GM12873 (cell line): ENCODE results near the gene ADGRG3.

Experiments
- TF ChIP-seq, protein P1 (sequence below): IDR thresholded peaks from 2 replicates; pipeline ENCODE4 v1.5.1; 2012; ENCODE audit warnings: low read depth, mild to moderate bottlenecking, moderate library complexity, low read length, control low read depth; ENCODE audit not compliant: insufficient read depth; ENCODE audit errors: missing control alignments

ADGRG3 gene

DNA sequence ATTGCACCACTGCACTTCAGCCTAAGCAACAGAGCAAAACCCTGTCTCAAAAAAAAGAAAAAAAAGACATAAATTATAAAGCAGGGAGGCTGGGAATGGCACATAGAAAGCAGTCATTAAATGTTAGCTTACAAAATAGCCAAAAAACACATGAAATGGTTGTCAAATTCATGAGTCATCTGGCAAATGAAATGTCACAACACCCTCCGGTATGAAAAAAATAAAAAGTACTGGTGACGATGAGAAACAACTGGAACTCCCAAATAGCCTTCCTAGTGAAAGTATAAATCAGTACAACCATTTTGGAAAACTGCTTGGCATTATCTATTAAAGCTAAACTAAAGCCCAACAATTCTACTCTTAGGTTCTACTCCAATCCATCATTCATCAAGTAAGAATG, 63.9 kb downstream of the ADGRG3 start:
- TF ChIP-seq, protein P1, sequence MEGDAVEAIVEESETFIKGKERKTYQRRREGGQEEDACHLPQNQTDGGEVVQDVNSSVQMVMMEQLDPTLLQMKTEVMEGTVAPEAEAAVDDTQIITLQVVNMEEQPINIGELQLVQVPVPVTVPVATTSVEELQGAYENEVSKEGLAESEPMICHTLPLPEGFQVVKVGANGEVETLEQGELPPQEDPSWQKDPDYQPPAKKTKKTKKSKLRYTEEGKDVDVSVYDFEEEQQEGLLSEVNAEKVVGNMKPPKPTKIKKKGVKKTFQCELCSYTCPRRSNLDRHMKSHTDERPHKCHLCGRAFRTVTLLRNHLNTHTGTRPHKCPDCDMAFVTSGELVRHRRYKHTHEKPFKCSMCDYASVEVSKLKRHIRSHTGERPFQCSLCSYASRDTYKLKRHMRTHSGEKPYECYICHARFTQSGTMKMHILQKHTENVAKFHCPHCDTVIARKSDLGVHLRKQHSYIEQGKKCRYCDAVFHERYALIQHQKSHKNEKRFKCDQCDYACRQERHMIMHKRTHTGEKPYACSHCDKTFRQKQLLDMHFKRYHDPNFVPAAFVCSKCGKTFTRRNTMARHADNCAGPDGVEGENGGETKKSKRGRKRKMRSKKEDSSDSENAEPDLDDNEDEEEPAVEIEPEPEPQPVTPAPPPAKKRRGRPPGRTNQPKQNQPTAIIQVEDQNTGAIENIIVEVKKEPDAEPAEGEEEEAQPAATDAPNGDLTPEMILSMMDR = no peak

DNA sequence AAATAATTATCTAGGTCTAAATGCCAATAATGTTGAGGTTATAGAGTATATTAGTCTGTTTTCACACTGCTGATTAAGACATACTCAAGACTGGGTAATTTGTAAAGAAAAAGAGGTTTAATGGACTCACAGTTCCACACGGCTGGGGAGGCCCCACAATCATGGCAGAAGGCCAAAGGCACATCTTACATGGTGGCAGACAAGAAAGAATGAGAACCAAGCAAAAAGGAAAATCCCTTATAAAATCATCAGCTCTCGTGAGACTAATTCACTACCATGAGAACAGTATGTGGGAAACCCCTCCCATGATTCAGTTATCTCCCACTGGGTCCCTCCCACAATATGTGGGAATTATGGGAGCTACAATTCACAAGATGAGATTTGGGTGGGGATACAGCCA, 64.6 kb downstream of the ADGRG3 start:
- TF ChIP-seq, protein P1 = no peak

DNA sequence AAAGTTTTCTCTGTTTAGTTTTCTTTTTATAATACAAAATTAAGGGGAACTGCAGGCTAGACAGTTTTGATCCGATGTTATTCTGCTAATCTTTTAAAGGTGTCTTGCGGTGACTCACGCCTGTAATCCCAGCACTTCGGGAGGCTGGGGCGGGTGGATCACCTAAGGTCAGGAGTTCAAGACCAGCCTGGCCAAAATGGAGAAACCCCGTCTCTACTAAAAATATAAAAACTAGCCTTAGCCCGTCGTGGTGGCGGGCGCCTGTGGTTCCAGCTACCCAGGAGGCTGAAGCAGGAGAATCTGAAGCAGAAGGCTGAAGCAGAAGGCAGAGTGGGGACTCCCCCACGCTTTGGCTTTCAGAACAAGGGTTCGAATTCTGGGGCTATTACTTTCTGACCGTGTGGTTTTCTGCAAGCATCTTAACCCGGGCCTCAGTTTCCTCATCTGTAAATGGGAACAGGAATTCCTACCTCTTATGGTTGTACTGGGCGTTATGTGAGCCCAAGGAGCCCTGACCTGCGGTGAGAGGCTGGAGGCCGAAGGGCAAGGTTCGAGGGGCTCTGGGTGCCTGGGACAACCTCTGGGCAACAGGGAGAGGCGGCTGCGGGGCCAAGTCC, 66.3 kb downstream of the ADGRG3 start:
- TF ChIP-seq, protein P1 = no peak

DNA sequence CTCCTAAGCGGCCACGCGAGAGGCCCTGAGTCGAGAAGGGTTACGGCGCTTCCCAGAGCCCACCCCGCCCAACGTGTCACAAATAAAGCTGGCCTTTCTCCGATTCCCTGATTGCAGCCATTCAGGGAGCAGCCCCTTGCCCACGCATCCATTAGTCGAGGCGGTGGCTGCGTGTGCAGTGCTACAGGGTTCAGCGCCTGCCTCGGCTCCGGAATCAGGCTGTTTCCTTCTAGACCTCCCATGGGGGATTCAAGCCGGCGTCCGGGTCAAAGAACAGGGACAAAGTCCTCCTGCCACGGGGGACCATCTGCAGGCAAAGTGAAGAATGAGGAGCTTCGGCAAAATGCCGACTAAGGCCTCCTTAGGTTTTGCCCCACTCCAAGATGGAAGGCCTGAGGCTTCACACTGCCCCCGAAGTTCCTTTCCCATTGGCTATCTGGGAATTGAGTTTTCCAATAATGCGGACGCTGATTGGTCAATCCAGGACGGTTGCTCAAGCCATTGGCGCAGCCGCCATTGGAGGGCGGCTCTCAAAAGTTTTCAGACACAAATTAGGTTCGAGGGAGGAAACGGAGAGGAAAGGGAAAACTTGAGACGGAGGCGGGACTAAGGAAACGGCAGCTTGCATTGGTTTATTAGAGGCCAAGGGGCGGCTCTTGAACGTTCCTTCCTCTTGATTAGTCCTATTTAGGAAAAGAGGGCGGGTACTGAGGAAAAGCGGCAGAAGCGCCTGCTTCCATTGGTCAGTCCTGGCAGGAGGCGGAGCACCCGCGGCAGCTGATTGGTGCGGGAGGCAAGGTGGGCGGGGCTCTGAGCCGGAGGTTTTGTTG, 67.0 kb downstream of the ADGRG3 start:
- TF ChIP-seq, protein P1 = no peak

DNA sequence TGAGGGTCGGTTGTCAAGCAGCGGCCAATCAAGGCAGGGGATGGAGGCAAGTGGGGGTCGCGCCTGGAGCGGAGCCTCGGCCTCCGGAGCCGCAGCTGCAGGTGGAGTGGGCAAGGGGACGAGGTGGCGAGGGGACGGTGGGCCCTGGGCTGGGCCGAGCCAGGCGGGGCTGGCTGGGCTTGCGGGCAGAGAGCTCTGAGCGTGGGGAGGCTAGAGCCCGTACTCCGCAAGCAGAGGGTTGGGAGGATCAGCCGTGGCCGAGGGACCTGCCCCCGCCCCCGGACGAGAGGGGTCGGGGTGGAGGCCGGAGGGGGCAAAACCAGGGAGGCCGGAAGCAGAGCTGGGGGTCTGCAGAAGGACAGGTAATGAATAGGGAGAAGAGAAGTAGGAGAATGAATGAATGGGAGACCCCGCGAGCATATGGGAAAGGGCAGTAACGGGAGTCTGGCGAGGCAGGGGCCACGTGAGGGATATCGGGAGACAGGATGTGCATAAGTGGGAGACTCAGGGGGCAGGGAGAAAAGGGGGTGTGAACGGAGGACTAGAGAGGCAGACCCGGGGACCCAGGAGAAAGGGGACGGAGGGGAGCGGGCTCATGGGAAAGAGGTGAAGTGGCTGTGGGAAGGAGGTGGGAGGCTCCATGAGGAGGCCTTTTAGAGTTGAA, 67.8 kb downstream of the ADGRG3 start, which contains the start of gene KATNB1:
Gene KATNB1, plus strand, starts transcription at position 16 of the 664 bp plus-strand sequence. CDS start 1,474 bp downstream, outside the sequence.
- TF ChIP-seq, protein P1 = no peak

DNA sequence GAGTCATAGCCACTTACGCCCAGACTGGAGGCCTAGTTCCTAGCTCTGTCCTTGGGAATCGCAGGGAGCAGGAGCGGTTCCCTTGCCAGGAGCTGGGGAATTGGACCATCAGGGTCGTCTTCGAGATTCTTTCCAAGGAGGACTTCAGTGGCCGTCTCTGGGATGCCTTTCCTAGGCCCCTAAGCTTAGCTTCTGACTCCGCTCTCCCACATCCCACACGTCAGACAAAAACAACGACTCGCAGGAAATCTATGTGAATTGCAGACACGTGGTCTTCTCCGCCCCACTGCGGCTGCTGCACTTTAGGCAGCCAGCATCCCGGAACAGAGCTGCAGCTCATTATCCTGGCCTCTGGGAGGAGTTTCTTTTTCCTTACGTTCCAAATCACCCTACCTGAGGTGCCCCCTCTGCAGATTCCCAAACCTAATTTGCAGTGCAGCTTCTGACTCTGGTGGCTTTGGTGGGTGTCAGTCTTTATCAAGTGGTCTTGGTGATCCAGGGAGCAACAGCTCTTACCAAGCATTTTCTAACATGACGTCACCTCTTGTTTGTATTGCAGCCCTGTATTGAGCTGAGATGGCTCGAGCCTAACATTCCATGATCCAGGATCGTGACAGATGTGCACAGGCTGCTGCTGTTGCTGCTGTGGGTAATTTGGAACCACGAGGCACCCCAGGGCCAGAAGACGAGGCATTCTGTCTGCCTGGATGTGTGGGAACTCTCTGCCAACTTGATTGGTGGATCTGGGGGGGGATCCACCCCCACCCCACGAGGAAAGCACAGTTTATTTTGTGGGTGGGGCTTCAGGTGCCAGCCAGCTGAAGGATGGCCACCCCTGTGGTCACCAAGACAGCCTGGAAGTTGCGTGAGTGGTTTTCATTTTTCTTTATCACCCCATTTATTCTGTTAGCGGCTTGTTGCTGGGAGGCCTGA, 68.6 kb downstream of the ADGRG3 start:
- TF ChIP-seq, protein P1 = no peak
